MCF 10A (cell line): Measurements from ENCODE around the gene TMEM131. TPM values are rescaled to one million over a fixed set of nuclear protein-coding genes. Genes with fewer than 3 reads are reported as not detected.

Experiments used
- BruUV-seq: library from RNA; stranded (reverse); fragments of 400-500 nt; replicated peaks from 2 replicates; lab custom pipeline; 2021; lab: Mats Ljungman, UMichigan
- CTCF ChIA-PET: fragments of 300-600 bp; sonication (Branson Sonifier 250); formaldehyde crosslinking; extraction: SDS; loops from one replicate; lab custom pipeline; 2021; ENCODE audit warnings: antibody characterized with exemption, inconsistent platforms; lab: Yijun Ruan, JAX
- POLR2A ChIA-PET: fragments of 300-600, 350-650 bp; sonication (Branson Sonifier 250); formaldehyde crosslinking; extraction: SDS; loops from one replicate; lab custom pipeline; 2020; ENCODE audit warnings: antibody characterized with exemption, inconsistent platforms; lab: Yijun Ruan, JAX
- DNase-seq: peaks from one replicate; pipeline ENCODE4 v3.0.0-alpha.2; 2018; ENCODE audit not compliant: unreplicated experiment
- H3K27ac Mint-ChIP-seq: one replicate; pipeline ENCODE4 v1.8.0; 2022; ENCODE audit warnings: mild to moderate bottlenecking, low read depth, mixed read lengths; ENCODE audit not compliant: unreplicated experiment
- H3K27me3 Mint-ChIP-seq: one replicate; pipeline ENCODE4 v1.8.0; 2022; ENCODE audit warnings: mixed read lengths; ENCODE audit not compliant: insufficient read depth, unreplicated experiment
- H3K36me3 Mint-ChIP-seq: one replicate; pipeline ENCODE4 v1.8.0; 2022; ENCODE audit warnings: mild to moderate bottlenecking, moderate library complexity, mixed read lengths; ENCODE audit not compliant: insufficient read depth, unreplicated experiment
- H3K4me1 Mint-ChIP-seq: one replicate; pipeline ENCODE4 v1.8.0; 2022; ENCODE audit warnings: mixed read lengths; ENCODE audit not compliant: insufficient read depth, unreplicated experiment
- H3K4me3 Mint-ChIP-seq: one replicate; pipeline ENCODE4 v1.8.0; 2022; ENCODE audit warnings: mild to moderate bottlenecking, moderate library complexity, mixed read lengths; ENCODE audit not compliant: unreplicated experiment
- H3K9me3 Mint-ChIP-seq: one replicate; pipeline ENCODE4 v1.8.0; 2022; ENCODE audit warnings: mixed read lengths; ENCODE audit not compliant: unreplicated experiment
- intact Hi-C: fragments of 100-400 bp; cut with micrococcal nuclease; formaldehyde crosslinking; loops from 2 replicates; pipeline ENCODE4 v1.14.1; 2022
- total RNA-seq: library from RNA; stranded (reverse); gene quantifications from 2 replicates; pipeline ENCODE4 v1.2.3, GENCODE V29; 2022
- TF ChIP-seq, protein P1 (sequence below): fragments of 200-600 bp; IDR thresholded peaks from one replicate; pipeline ENCODE4 v1.8.0; 2022; ENCODE audit warnings: antibody characterized with exemption, mild to moderate bottlenecking; ENCODE audit not compliant: unreplicated experiment

The TMEM131 gene
- total RNA-seq, 1 experiment from 2014 or later, result 42.2 TPM

DNA sequence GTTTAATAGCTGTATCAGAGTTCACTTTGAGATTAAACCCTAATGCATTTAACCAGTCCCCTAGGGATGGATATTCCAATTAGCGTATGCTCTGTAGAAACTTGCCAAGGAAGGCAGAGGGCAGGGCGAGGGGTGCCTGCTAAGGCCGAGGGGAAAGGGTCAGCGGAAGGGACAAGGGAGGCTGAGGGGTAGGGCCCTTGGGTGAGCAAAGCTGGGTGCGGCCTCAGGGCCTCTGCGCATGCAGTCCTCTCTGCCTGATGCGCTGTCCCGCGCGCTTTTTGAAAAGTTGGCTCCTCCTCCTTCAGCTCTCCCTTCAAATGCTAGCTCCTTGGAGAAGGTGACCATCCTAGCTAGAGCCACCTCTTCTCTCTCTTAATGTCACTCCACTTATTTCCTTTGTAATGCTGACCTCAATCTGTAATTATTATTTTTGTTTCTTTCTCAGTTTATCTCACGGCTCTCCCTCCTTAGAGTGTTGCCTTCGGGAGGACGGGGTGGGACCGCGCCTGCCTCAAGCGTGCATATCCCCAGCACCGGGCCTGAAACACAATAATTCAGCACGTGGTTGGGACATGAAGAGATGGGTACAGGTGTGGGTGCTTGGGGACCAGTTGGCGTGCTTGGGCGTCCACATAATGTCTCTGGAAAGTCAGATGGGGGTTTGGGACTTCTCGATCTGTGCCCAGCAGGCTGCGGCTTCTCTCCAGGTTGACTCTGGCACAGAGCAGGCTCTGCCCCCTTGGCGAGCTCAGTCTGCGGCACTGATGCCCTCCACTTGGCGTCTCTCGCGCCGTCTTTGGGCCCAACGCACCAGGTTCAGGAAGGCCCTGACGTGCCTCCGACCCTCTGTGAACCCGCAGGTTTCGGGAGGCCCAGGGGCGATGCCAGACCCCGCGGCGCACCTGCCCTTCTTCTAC lies 272.3 kb downstream of the TMEM131 start:
- Mint-ChIP-seq H3K27ac (no peak overlapping the region), H3K4me3 (no peak overlapping the region), H3K36me3 (peaks cover 6% of the 10 kb centered on the region), H3K4me1 (peaks cover 11% of the 10 kb centered on the region), H3K9me3 (no peaks in the 10 kb centered on the region), H3K27me3 (no peaks in the 10 kb centered on the region)
- TF ChIP-seq, protein P1, sequence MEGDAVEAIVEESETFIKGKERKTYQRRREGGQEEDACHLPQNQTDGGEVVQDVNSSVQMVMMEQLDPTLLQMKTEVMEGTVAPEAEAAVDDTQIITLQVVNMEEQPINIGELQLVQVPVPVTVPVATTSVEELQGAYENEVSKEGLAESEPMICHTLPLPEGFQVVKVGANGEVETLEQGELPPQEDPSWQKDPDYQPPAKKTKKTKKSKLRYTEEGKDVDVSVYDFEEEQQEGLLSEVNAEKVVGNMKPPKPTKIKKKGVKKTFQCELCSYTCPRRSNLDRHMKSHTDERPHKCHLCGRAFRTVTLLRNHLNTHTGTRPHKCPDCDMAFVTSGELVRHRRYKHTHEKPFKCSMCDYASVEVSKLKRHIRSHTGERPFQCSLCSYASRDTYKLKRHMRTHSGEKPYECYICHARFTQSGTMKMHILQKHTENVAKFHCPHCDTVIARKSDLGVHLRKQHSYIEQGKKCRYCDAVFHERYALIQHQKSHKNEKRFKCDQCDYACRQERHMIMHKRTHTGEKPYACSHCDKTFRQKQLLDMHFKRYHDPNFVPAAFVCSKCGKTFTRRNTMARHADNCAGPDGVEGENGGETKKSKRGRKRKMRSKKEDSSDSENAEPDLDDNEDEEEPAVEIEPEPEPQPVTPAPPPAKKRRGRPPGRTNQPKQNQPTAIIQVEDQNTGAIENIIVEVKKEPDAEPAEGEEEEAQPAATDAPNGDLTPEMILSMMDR, result no peak
- CTCF ChIA-PET, result interaction anchor here (0.5 to 0.9 kb wide), 3 partner anchors 17 to 1274 kb away, joined by 3 read pairs; no protein-coding TSS in a partner anchor
- BruUV-seq, result no TSS peak
- intact Hi-C loops, result no loop called here
- DNase-seq, result no peak
- POLR2A ChIA-PET, result no interaction called here

DNA sequence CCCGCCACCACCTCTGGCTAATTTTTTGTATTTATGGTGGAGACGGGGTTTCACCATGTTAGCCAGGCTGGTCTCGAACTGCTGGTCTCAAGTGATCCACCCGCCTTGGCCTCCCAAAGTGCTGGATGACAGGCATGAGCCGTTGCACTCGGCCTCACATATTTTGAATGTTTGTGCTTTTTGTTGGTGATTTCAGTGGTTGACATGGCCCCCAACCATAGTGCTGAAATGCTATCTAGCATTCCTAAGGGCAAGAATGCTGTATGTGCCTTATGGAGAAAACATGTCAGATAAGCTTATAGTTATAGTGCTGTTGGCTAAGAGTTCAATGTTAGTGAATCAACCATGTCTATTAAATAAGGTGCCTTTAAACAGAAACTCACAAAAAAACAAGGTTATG lies 273.5 kb downstream of the TMEM131 start:
- BruUV-seq, result no TSS peak
- POLR2A ChIA-PET, result no interaction called here
- no peaks in the 10 kb centered on the region for H3K36me3 Mint-ChIP-seq
- no peaks in the 10 kb centered on the region for H3K4me1 Mint-ChIP-seq
- TF ChIP-seq, protein P1, result no peak
- intact Hi-C loops, result no loop called here
- H3K9me3 Mint-ChIP-seq, result no peaks in the 10 kb centered on the region
- CTCF ChIA-PET, result interaction anchor here (1.0 kb wide), 1 partner anchor 22 kb away, joined by 3 read pairs; no protein-coding TSS in a partner anchor
- DNase-seq, result no peak
- no peaks in the 10 kb centered on the region for H3K27me3 Mint-ChIP-seq
- H3K4me3 Mint-ChIP-seq, result no peak overlapping the region
- no peak overlapping the region for H3K27ac Mint-ChIP-seq

DNA sequence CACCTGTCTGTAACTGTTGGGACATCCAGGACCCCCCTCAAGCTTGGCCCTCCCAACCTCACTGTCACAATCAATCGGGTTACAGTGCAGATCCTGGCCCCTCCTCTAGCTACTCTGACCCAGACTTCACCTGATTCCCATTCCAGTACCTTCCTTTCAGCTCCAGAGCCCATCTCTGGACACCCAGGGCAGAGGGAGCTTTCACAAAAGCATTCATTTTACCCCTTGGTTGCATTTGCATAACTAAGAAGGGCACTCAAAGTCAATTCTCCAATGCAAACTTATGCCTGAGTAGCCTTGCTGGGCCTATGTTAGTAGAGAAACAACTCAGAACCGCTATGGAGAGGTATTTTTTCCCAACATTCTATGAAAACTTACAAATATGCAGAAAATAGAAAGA lies 275.0 kb downstream of the TMEM131 start:
- Mint-ChIP-seq H3K4me1 (no peaks in the 10 kb centered on the region), H3K27me3 (no peaks in the 10 kb centered on the region), H3K9me3 (no peaks in the 10 kb centered on the region), H3K36me3 (no peaks in the 10 kb centered on the region), H3K4me3 (no peak overlapping the region), H3K27ac (no peak overlapping the region)
- no TSS peak for BruUV-seq
- intact Hi-C loops, result no loop called here
- ChIA-PET POLR2A (no interaction called here), CTCF (interaction anchor here (0.9 kb wide), 1 partner anchor 55 kb away, joined by 5 read pairs; no protein-coding TSS in a partner anchor)
- DNase-seq, result no peak
- TF ChIP-seq, protein P1, result no peak

DNA sequence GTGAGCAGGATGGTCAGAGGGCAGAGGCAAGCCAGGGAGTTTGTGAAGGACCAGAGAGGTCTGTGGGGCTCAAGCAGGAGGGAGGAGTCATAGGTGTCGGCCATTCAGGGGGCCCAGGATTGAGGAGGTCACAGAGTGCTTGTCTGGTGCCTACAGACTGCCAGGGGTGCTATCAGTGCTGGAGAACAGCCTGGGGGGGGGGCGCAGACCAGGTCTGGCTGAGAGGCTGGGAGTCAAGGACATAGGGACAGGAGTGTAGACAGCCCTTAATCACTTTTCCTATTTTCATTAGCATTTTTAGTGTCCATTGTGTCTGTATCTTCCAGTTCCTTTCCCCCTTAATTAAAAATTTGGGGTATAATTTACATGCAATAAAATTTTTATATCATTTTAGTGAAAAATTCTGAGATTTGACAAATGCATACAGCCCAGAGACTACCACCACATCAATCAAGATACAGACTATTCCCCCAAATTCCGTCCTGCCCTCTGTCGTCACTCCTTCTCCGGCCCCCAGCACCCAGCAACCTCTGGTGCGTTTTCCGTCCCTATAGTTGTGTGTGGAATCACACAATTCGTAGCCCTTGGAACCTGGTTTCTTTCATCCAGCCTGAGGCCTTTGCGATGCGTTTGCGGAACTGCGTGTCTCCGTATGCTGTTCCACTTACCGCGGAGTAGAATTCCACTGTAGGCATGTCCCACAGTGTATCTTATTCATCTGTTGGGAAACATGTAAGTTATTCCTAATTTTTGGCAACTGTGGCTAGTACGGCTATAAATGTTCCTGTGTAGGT lies 276.2 kb downstream of the TMEM131 start:
- no peak overlapping the region for H3K4me3 Mint-ChIP-seq
- no peaks in the 10 kb centered on the region for H3K27me3 Mint-ChIP-seq
- TF ChIP-seq, protein P1, result no peak
- no peaks in the 10 kb centered on the region for H3K36me3 Mint-ChIP-seq
- H3K9me3 Mint-ChIP-seq, result no peaks in the 10 kb centered on the region
- ChIA-PET CTCF (no interaction called here), POLR2A (no interaction called here)
- no peak for DNase-seq
- intact Hi-C loops, result no loop called here
- BruUV-seq, result no TSS peak
- H3K27ac Mint-ChIP-seq, result no peak overlapping the region
- H3K4me1 Mint-ChIP-seq, result no peaks in the 10 kb centered on the region
